Measurements from ENCODE around the gene ADRB2. TPM values are rescaled to one million over a fixed set of nuclear protein-coding genes. Genes with fewer than 3 reads are reported as not detected.

The ADRB2 gene
- total and polyA plus RNA-seq, 10 of the 15 experiments (the other 5 are each of a cell fraction or from before 2014, with no cell fraction given), result 0.03 to 0.34 (median 0.18) TPM; not detected in 1

- no peaks in the 10 kb centered on the region; a peak in 1 of 4 replicates for H3K27me3 ChIP-seq (replicated peaks in 1 of 2; ENCODE audit: control insufficient read depth in 2 of 2, insufficient read depth in 2 of 2, low read length in 1 of 2)
- WGBS (ENCODE audit: insufficient coverage, insufficient replicate concordance, low lambda C conversion rate, missing lambda C conversion rate), result 41% methylated on average over 5 of the region's 5 CpGs
- H3K79me2 ChIP-seq (ENCODE audit: control insufficient read depth, insufficient read depth, low read length), result no peaks in the 10 kb centered on the region
- H3K4me2 ChIP-seq (ENCODE audit: control insufficient read depth, insufficient read depth), result no peak overlapping the region
- POLR2A ChIA-PET, result no interaction called here
- FAIRE-seq (no peak), ATAC-seq (peak; percentile 32; the same call in 1 of the 3 replicates), DNase-seq (ENCODE audit: low read depth, low spot score) (no peak)
- no peak overlapping the region for H3K4me3 ChIP-seq
- H4K20me1 ChIP-seq (ENCODE audit: control insufficient read depth, insufficient read depth), result no peaks in the 10 kb centered on the region
- H3K27ac ChIP-seq (ENCODE audit: control insufficient read depth, insufficient read depth), result no peak overlapping the region
- RAD21 ChIA-PET (ENCODE audit: unreplicated experiment), result no interaction called here
- H3K4me1 ChIP-seq (ENCODE audit: control insufficient read depth, insufficient read depth, low read length), result no peaks in the 10 kb centered on the region
- SMC1A ChIA-PET (ENCODE audit: uncharacterized antibody, unreplicated experiment), result no interaction called here
- CTCF ChIA-PET, result no interaction called here
- H3K9me3 ChIP-seq (replicated peaks; ENCODE audit: control insufficient read depth, insufficient read depth, low read length), result no peaks in the 10 kb centered on the region
- H2AFZ ChIP-seq (ENCODE audit: control insufficient read depth, low read depth, low read length), result no peak overlapping the region
- intact Hi-C loops (cut with micrococcal nuclease; ENCODE audit: unreplicated experiment), result no loop called here
- no peak overlapping the region for H3K9ac ChIP-seq (ENCODE audit: control insufficient read depth, insufficient read depth, low read length)
- H3K36me3 ChIP-seq (ENCODE audit: control insufficient read depth in 2 of 2, insufficient read depth in 2 of 2, low read length in 1 of 2), result no peaks in the 10 kb centered on the region
- in situ Hi-C loops (cut with MboI), result no loop called here
- no TSS peak for BruUV-seq (replicated peaks)
- no peak for TF ChIP-seq SRF (IDR thresholded peaks at IDR 0.05; ENCODE audit: low read depth in 2 of 2, low read length in 2 of 2)
- TF ChIP-seq ZBTB4 (CRISPR knock-in tag; IDR thresholded peaks at IDR 0.05), result no peak
- TF ChIP-seq GABPA (IDR thresholded peaks at IDR 0.05; ENCODE audit: low read depth), result no peak
- TF ChIP-seq POLR2AphosphoS5 (IDR thresholded peaks at IDR 0.05; ENCODE audit: low read length), result no peak
- no peak for TF ChIP-seq ZBTB40 (IDR thresholded peaks at IDR 0.05; ENCODE audit: borderline replicate concordance)
- no peak for TF ChIP-seq HDGF (IDR thresholded peaks at IDR 0.05)
- no peak for TF ChIP-seq ZBED1 (IDR thresholded peaks at IDR 0.05; ENCODE audit: borderline replicate concordance)
- TF ChIP-seq TBL1XR1 (IDR thresholded peaks at IDR 0.05; ENCODE audit: low read depth, low read length), result no peak
- TF ChIP-seq NKRF (conservative IDR thresholded peaks at IDR 0.05), result no peak
Observed at GRCh38 chr5:148855249-148856008, 29.0 kb downstream of the ADRB2 start.

All from GM12878 (cell line).